ENCODE data around the gene NINL. TPM values are rescaled to one million over a fixed set of nuclear protein-coding genes. Genes with fewer than 3 reads are reported as not detected.

NINL gene
- total RNA-seq, 1 donor from 2014 or later, result 86.8 TPM

- H3K27me3 Mint-ChIP-seq (ENCODE audit: unreplicated experiment), result peaks cover 4% of the 10 kb centered on the region
- H3K36me3 Mint-ChIP-seq (ENCODE audit: unreplicated experiment), result no peaks in the 10 kb centered on the region
- TF ChIP-seq, protein P1, sequence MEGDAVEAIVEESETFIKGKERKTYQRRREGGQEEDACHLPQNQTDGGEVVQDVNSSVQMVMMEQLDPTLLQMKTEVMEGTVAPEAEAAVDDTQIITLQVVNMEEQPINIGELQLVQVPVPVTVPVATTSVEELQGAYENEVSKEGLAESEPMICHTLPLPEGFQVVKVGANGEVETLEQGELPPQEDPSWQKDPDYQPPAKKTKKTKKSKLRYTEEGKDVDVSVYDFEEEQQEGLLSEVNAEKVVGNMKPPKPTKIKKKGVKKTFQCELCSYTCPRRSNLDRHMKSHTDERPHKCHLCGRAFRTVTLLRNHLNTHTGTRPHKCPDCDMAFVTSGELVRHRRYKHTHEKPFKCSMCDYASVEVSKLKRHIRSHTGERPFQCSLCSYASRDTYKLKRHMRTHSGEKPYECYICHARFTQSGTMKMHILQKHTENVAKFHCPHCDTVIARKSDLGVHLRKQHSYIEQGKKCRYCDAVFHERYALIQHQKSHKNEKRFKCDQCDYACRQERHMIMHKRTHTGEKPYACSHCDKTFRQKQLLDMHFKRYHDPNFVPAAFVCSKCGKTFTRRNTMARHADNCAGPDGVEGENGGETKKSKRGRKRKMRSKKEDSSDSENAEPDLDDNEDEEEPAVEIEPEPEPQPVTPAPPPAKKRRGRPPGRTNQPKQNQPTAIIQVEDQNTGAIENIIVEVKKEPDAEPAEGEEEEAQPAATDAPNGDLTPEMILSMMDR (IDR thresholded peaks at IDR 0.05; ENCODE audit: partially characterized antibody, unreplicated experiment), result no peak
- H3K27ac Mint-ChIP-seq (ENCODE audit: unreplicated experiment), result no peak overlapping the region
- peaks cover 17% of the 10 kb centered on the region for H3K4me1 Mint-ChIP-seq (ENCODE audit: low read depth, unreplicated experiment)
- DNase-seq, result no peak
- no peak overlapping the region for H3K4me3 Mint-ChIP-seq (ENCODE audit: unreplicated experiment)
- H3K9me3 Mint-ChIP-seq (ENCODE audit: unreplicated experiment), result peaks cover 1% of the 10 kb centered on the region
These were observed 13.5 kb downstream of the NINL start for GRCh38 chr20:25571817-25572216.

GRCh38 chr20:25571240-25571639, 14.1 kb downstream of the NINL start:
- Mint-ChIP-seq H3K9me3 (ENCODE audit: unreplicated experiment) (peaks cover 1% of the 10 kb centered on the region), H3K36me3 (ENCODE audit: unreplicated experiment) (no peaks in the 10 kb centered on the region), H3K27me3 (ENCODE audit: unreplicated experiment) (peaks cover 4% of the 10 kb centered on the region), H3K4me3 (ENCODE audit: unreplicated experiment) (no peak overlapping the region), H3K4me1 (ENCODE audit: low read depth, unreplicated experiment) (peaks cover 17% of the 10 kb centered on the region), H3K27ac (ENCODE audit: unreplicated experiment) (no peak overlapping the region)
- no peak for DNase-seq
- TF ChIP-seq, protein P1 (IDR thresholded peaks at IDR 0.05; ENCODE audit: partially characterized antibody, unreplicated experiment), result no peak

DNA sequence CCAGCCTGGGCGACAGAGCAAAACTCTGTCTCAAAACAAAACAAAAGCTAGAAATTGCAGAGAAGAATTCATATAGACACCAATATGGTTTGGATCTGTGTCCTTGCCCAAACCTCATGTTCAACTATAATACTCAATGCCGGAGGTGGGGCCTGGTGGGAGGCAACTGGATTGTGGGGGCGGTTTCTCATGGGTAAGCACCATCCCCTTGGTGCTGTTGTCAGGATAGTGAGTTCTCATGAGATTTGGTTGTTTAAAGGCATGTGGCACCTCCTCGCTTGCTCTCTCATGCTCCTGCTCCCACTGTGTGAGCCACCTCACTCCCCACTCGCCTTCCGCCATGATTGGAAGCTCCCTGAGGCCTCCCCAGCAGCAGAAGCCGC, 15.2 kb downstream of the NINL start:
- no peak overlapping the region for H3K27ac Mint-ChIP-seq (ENCODE audit: unreplicated experiment)
- H3K4me3 Mint-ChIP-seq (ENCODE audit: unreplicated experiment), result no peak overlapping the region
- no peak for DNase-seq
- H3K4me1 Mint-ChIP-seq (ENCODE audit: low read depth, unreplicated experiment), result peaks cover 17% of the 10 kb centered on the region
- H3K36me3 Mint-ChIP-seq (ENCODE audit: unreplicated experiment), result no peaks in the 10 kb centered on the region
- TF ChIP-seq, protein P1 (IDR thresholded peaks at IDR 0.05; ENCODE audit: partially characterized antibody, unreplicated experiment), result no peak
- no peaks in the 10 kb centered on the region for H3K9me3 Mint-ChIP-seq (ENCODE audit: unreplicated experiment)
- H3K27me3 Mint-ChIP-seq (ENCODE audit: unreplicated experiment), result peaks cover 2% of the 10 kb centered on the region

- no peak overlapping the region for H3K4me3 Mint-ChIP-seq (ENCODE audit: unreplicated experiment)
- H3K27ac Mint-ChIP-seq (ENCODE audit: unreplicated experiment), result no peak overlapping the region
- peaks cover 2% of the 10 kb centered on the region for H3K27me3 Mint-ChIP-seq (ENCODE audit: unreplicated experiment)
- DNase-seq, result no peak
- H3K4me1 Mint-ChIP-seq (ENCODE audit: low read depth, unreplicated experiment), result peaks cover 8% of the 10 kb centered on the region
- peaks cover 12% of the 10 kb centered on the region for H3K9me3 Mint-ChIP-seq (ENCODE audit: unreplicated experiment)
- TF ChIP-seq, protein P1 (IDR thresholded peaks at IDR 0.05; ENCODE audit: partially characterized antibody, unreplicated experiment), result no peak
- H3K36me3 Mint-ChIP-seq (ENCODE audit: unreplicated experiment), result peaks cover 6% of the 10 kb centered on the region
These were observed 18.0 kb downstream of the NINL start for GRCh38 chr20:25567286-25567685.

GRCh38 chr20:25566821-25567220, 18.5 kb downstream of the NINL start:
- Mint-ChIP-seq H3K36me3 (ENCODE audit: unreplicated experiment) (peaks cover 6% of the 10 kb centered on the region), H3K27ac (ENCODE audit: unreplicated experiment) (no peak overlapping the region), H3K27me3 (ENCODE audit: unreplicated experiment) (peaks cover 2% of the 10 kb centered on the region), H3K4me3 (ENCODE audit: unreplicated experiment) (no peak overlapping the region), H3K9me3 (ENCODE audit: unreplicated experiment) (peaks cover 12% of the 10 kb centered on the region), H3K4me1 (ENCODE audit: low read depth, unreplicated experiment) (peaks cover 7% of the 10 kb centered on the region)
- TF ChIP-seq, protein P1 (IDR thresholded peaks at IDR 0.05; ENCODE audit: partially characterized antibody, unreplicated experiment), result no peak
- no peak for DNase-seq
